HEK293 (cell line): ENCODE measurements around the gene OXSM.

Experiments
- CTCF ChIP-seq: fragments of 450-650 bp; formaldehyde crosslinking; IDR thresholded peaks from 2 replicates; pipeline ENCODE4 v1.5.1; 2016; ENCODE audit warnings: missing biosample characterization, missing genetic modification characterization
- HIC1 ChIP-seq: fragments of 450-650 bp; formaldehyde crosslinking; IDR thresholded peaks from 2 replicates; pipeline ENCODE4 v1.5.1; 2016; ENCODE audit warnings: missing biosample characterization, missing genetic modification characterization
- ZBTB1 ChIP-seq: fragments of 450-650 bp; formaldehyde crosslinking; IDR thresholded peaks from 2 replicates; pipeline ENCODE4 v1.5.1; 2016; ENCODE audit warnings: missing biosample characterization, missing genetic modification characterization
- ZBTB8A ChIP-seq: fragments of 450-650 bp; formaldehyde crosslinking; IDR thresholded peaks from 2 replicates; pipeline ENCODE4 v1.5.1; 2016; ENCODE audit warnings: missing biosample characterization, missing genetic modification characterization
- ZNF341 ChIP-seq: fragments of 450-650 bp; formaldehyde crosslinking; IDR thresholded peaks from 2 replicates; pipeline ENCODE4; 2016; ENCODE audit warnings: low read depth, missing biosample characterization, missing genetic modification characterization
- ZNF423 ChIP-seq: fragments of 450-650 bp; formaldehyde crosslinking; IDR thresholded peaks from 2 replicates; pipeline ENCODE4 v1.5.1; 2016; ENCODE audit warnings: missing biosample characterization, missing genetic modification characterization
- ZNF529 ChIP-seq: fragments of 450-650 bp; formaldehyde crosslinking; IDR thresholded peaks from 2 replicates; pipeline ENCODE4 v1.5.1; 2017; ENCODE audit warnings: missing genetic modification characterization, missing biosample characterization; ENCODE audit not compliant: insufficient replicate concordance
- ZNF558 ChIP-seq: fragments of 450-650 bp; formaldehyde crosslinking; IDR thresholded peaks from 2 replicates; pipeline ENCODE4 v1.5.1; 2016; ENCODE audit warnings: missing biosample characterization, missing genetic modification characterization
- ZNF670 ChIP-seq: fragments of 450-650 bp; formaldehyde crosslinking; IDR thresholded peaks from 2 replicates; pipeline ENCODE4 v1.5.1; 2016; ENCODE audit warnings: missing biosample characterization, missing genetic modification characterization, low read depth
- ZNF776 ChIP-seq: fragments of 450-650 bp; formaldehyde crosslinking; IDR thresholded peaks from 2 replicates; pipeline ENCODE4 v1.5.0; 2017; ENCODE audit warnings: missing biosample characterization, missing genetic modification characterization, borderline replicate concordance
- ZNF792 ChIP-seq: fragments of 450-650 bp; formaldehyde crosslinking; IDR thresholded peaks from 2 replicates; pipeline ENCODE4 v1.5.1; 2016; ENCODE audit warnings: missing biosample characterization, missing genetic modification characterization

- TF ChIP-seq ZNF776 (tag by site-specific recombination) (no peak), CTCF (tag by site-specific recombination) (no peak), ZNF529 (no peak), ZNF670 (tag by site-specific recombination) (no peak), ZBTB1 (tag by site-specific recombination) (no peak), ZNF423 (tag by site-specific recombination) (no peak), ZNF792 (tag by site-specific recombination) (no peak), ZNF341 (tag by site-specific recombination) (no peak), HIC1 (no peak), ZNF558 (no peak), ZBTB8A (tag by site-specific recombination) (no peak)
Measured at GRCh38 chr3:25768851-25769250, 21.0 kb upstream of the OXSM start.
